HepG2 (cell line): Measurements from ENCODE around the gene ILDR2. TPM values are rescaled to one million over a fixed set of nuclear protein-coding genes. Genes with fewer than 3 reads are reported as not detected.

Experiments
- ATAC-seq: fragments of 200-7000 bp; cut with Tn5 transposase; 3 replicates; pipeline ENCODE4 v1.9.1; 2020; ENCODE audit warnings: mild to moderate bottlenecking, moderate library complexity
- BruUV-seq: library from RNA; stranded (reverse); fragments of 400-500 nt; replicated peaks from 2 replicates; lab custom pipeline; 2021; lab: Mats Ljungman, UMichigan
- CTCF ChIA-PET: fragments of 300-600 bp; formaldehyde crosslinking; extraction: SDS; loops from one replicate; lab custom pipeline; 2021; ENCODE audit warnings: low total read pairs, inconsistent platforms, low intra/inter-chr PET ratio; lab: Yijun Ruan, JAX
- POLR2A ChIA-PET: fragments of 350-600 bp; sonication (Branson Sonifier 250); formaldehyde crosslinking; loops from one replicate; lab custom pipeline; 2020; ENCODE audit warnings: antibody characterized with exemption, inconsistent platforms; lab: Yijun Ruan, JAX
- DNase-seq: peaks from one replicate; pipeline ENCODE4 v3.0.0-alpha.2; 2015; ENCODE audit warnings: low spot score
- FAIRE-seq: peaks from 3 replicates; lab custom pipeline; 2011; peaks lifted over from hg19 to GRCh38; lab: Jason Lieb, UNC
- H2AFZ ChIP-seq: one replicate; pipeline ENCODE4 v1.6.1; 2011; ENCODE audit warnings: low read length, inconsistent platforms
- H3K27ac ChIP-seq: fragments of 300-600 bp; 3 replicates; pipeline ENCODE4 v1.8.0; 2011; ENCODE audit warnings: mixed run types, mild to moderate bottlenecking, mixed read lengths, low read length, inconsistent platforms; ENCODE audit not compliant: insufficient read depth; ENCODE audit errors: extremely low read length
- H3K27me3 ChIP-seq, 2 experiments: fragments of 200-600 bp in 1 of 2; 2 replicates in 1 of 2; 3 replicates in 1 of 2; pipeline versions ENCODE4 v1.6.0 to v1.8.0; 2011; ENCODE audit warnings: low read length in 2 of 2, mild to moderate bottlenecking in 2 of 2, moderate library complexity in 2 of 2, inconsistent platforms in 1 of 2; ENCODE audit not compliant: insufficient read depth in 2 of 2, control insufficient read depth in 1 of 2
- H3K36me3 ChIP-seq, 2 experiments: fragments of 200-600 bp in 1 of 2; replicated peaks in 1 of 2; 2 replicates in 1 of 2; 3 replicates in 1 of 2; pipeline versions ENCODE4 v1.5.1 to v1.8.0; 2011; ENCODE audit warnings: low read length in 2 of 2, inconsistent platforms in 1 of 2; ENCODE audit not compliant: insufficient read depth in 2 of 2, control insufficient read depth in 1 of 2
- H3K4me1 ChIP-seq: 2 replicates; pipeline ENCODE4 v1.5.1; 2012; ENCODE audit warnings: low read length, inconsistent platforms; ENCODE audit not compliant: insufficient read depth
- H3K4me2 ChIP-seq: 2 replicates; pipeline ENCODE4 v1.6.0; 2011; ENCODE audit warnings: low read depth, low read length, inconsistent platforms
- H3K4me3 ChIP-seq, 3 experiments: fragments of 200-600 bp in 1 of 3; sonication (generic), shearing (Covaris generic) in 1 of 3; replicated peaks in 1 of 3; 2 replicates each; pipeline ENCODE4 v1.5.1; 2011 to 2016; ENCODE audit warnings: low read length in 3 of 3, inconsistent platforms in 2 of 3, low read depth in 2 of 3, mild to moderate bottlenecking in 2 of 3, control low read depth in 1 of 3, mixed read lengths in 1 of 3; ENCODE audit not compliant: insufficient read depth in 1 of 3
- H3K79me2 ChIP-seq: one replicate; pipeline ENCODE4 v1.6.1; 2011; ENCODE audit warnings: low read length, inconsistent platforms; ENCODE audit not compliant: insufficient read depth
- H3K9ac ChIP-seq: 2 replicates; pipeline ENCODE4 v1.6.0; 2011; ENCODE audit warnings: mild to moderate bottlenecking, low read depth, low read length, inconsistent platforms; ENCODE audit not compliant: insufficient read depth
- H3K9me3 ChIP-seq: 2 replicates; pipeline ENCODE4 v1.5.1; 2012; ENCODE audit warnings: mild to moderate bottlenecking, low read length
- H4K20me1 ChIP-seq: 2 replicates; pipeline ENCODE4 v1.6.0; 2011; ENCODE audit warnings: inconsistent platforms, mild to moderate bottlenecking, low read length, moderate library complexity; ENCODE audit not compliant: insufficient read depth
- ASH2L ChIP-seq: fragments of 300-600, 200-600 bp; sonication (generic); IDR thresholded peaks from 2 replicates; pipeline ENCODE4 v1.7.0; 2017; ENCODE audit warnings: low read depth, mild to moderate bottlenecking, moderate library complexity, mixed read lengths, low read length; ENCODE audit not compliant: insufficient read length
- CC2D1A ChIP-seq: sonication (generic); formaldehyde crosslinking; IDR thresholded peaks from 2 replicates; pipeline ENCODE4 v1.8.1; 2023; ENCODE audit warnings: mild to moderate bottlenecking, missing genetic modification reagents
- FOXM1 ChIP-seq: sonication (generic); formaldehyde crosslinking; IDR thresholded peaks from 2 replicates; pipeline ENCODE4 v1.5.0; 2020; ENCODE audit warnings: missing genetic modification reagents
- ISL2 ChIP-seq: sonication (generic); formaldehyde crosslinking; IDR thresholded peaks from 2 replicates; pipeline ENCODE4 v1.5.0; 2020; ENCODE audit warnings: missing genetic modification reagents
- RARA ChIP-seq: IDR thresholded peaks from 2 replicates; pipeline ENCODE4 v1.6.1; 2016; ENCODE audit warnings: missing genetic modification reagents, missing compliant biosample characterization
- ZFX ChIP-seq: sonication (generic); formaldehyde crosslinking; IDR thresholded peaks from 2 replicates; pipeline ENCODE4 v1.4.0; 2020; ENCODE audit warnings: mild to moderate bottlenecking, low read depth, missing genetic modification reagents, moderate library complexity
- ZNF260 ChIP-seq: sonication (generic); formaldehyde crosslinking; IDR thresholded peaks from 2 replicates; pipeline ENCODE4 v1.4.0; 2020; ENCODE audit warnings: missing genetic modification reagents, low read depth, mild to moderate bottlenecking, borderline replicate concordance
- ZNF501 ChIP-seq: sonication (generic); formaldehyde crosslinking; IDR thresholded peaks from 2 replicates; pipeline ENCODE4 v1.5.1; 2020; ENCODE audit warnings: mild to moderate bottlenecking, moderate library complexity, missing genetic modification reagents
- WGBS: methylation state at CpG from one replicate; pipeline ENCODE4 v1.1.6; 2017; ENCODE audit warnings: low lambda C conversion rate; 5-methylcytosine and 5-hydroxymethylcytosine counted together
- in situ Hi-C: cut with HindIII; loops from 2 replicates; pipeline ENCODE4 v1.10.0; 2017; ENCODE audit warnings: low pct_unique_long_range_greater_than_20kb; ENCODE audit not compliant: extremely low pct_ligation_motif_present
- intact Hi-C: fragments of 100-400 bp; cut with micrococcal nuclease; formaldehyde crosslinking; loops from one replicate; pipeline ENCODE4 v1.10.0; 2022; ENCODE audit not compliant: unreplicated experiment
- polyA plus RNA-seq, 8 experiments: library from polyadenylated mRNA; depleted of rRNA in 3 of 8; stranded (reverse) in 7 of 8; unstranded in 1 of 8; fragments of >200 nt; fragmentation: Illumina TruSeq in 4 of 8; extraction: Trizol in 4 of 8; gene quantifications; 2 replicates each; pipeline versions ENCODE4 v1.2.1 to v1.2.3, GENCODE V29; 2011 to 2016; ENCODE audit warnings: low read depth in 4 of 8, missing spikeins in 1 of 8, mixed read lengths in 1 of 8; ENCODE audit not compliant: insufficient read depth in 1 of 8
- total RNA-seq, 5 experiments: library from RNA; depleted of rRNA; stranded (reverse); fragments of >200 nt; fragmentation: Illumina TruSeq; extraction: Trizol; gene quantifications; 2 replicates each; pipeline ENCODE4 v1.2.3, GENCODE V29; 2016; ENCODE audit warnings: low read depth in 1 of 5
- TF ChIP-seq, protein P1 (sequence below): sonication (generic); formaldehyde crosslinking; IDR thresholded peaks from 2 replicates; pipeline ENCODE4 v1.5.0; 2020; ENCODE audit warnings: mild to moderate bottlenecking, missing genetic modification reagents, borderline replicate concordance

ILDR2 gene
- total and polyA plus RNA-seq, 2 of the 13 experiments (the other 11 are each of a cell fraction or from before 2014, with no cell fraction given) = 0.04 TPM; not detected in 1

DNA sequence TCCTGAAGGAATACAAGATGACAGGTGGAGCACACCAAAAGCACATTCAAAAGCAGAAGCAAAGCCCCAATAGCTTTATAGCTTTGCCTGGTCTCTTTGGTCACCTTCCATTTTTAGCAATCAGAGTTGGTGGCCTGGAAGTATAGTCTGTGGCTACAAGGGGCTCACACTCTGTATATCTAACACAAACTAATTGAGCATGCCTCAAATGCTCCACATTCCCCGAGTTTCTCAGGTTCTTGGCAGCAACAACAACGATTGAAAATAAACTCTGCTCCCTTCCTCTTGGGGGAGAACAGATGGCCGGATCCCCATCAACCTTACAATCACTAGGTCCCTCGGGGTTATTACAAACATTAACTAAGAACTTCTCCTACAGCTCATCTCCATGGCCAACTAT lies 74.4 kb downstream of the ILDR2 start:
- H3K79me2 ChIP-seq = no peaks in the 10 kb centered on the region
- no peak overlapping the region for H3K9ac ChIP-seq
- CTCF ChIA-PET = no interaction called here
- FAIRE-seq = no peak
- peaks cover 6% of the 10 kb centered on the region for H3K9me3 ChIP-seq
- no peak for DNase-seq
- no peak for ATAC-seq
- no peaks in the 10 kb centered on the region for H3K4me1 ChIP-seq
- H3K36me3 ChIP-seq = no peaks in the 10 kb centered on the region
- WGBS = 0% methylated on average over 4 of the region's 4 CpGs
- BruUV-seq = no TSS peak
- no peak overlapping the region for H3K4me2 ChIP-seq
- POLR2A ChIA-PET = no interaction called here
- H3K27ac ChIP-seq = no peak overlapping the region
- H3K27me3 ChIP-seq = peaks cover 0 to 4% of the 10 kb centered on the region in 2 experiments; a peak in 1 of 5 replicates
- no peak overlapping the region for H2AFZ ChIP-seq
- H3K4me3 ChIP-seq = no peak overlapping the region
- TF ChIP-seq, protein P1, sequence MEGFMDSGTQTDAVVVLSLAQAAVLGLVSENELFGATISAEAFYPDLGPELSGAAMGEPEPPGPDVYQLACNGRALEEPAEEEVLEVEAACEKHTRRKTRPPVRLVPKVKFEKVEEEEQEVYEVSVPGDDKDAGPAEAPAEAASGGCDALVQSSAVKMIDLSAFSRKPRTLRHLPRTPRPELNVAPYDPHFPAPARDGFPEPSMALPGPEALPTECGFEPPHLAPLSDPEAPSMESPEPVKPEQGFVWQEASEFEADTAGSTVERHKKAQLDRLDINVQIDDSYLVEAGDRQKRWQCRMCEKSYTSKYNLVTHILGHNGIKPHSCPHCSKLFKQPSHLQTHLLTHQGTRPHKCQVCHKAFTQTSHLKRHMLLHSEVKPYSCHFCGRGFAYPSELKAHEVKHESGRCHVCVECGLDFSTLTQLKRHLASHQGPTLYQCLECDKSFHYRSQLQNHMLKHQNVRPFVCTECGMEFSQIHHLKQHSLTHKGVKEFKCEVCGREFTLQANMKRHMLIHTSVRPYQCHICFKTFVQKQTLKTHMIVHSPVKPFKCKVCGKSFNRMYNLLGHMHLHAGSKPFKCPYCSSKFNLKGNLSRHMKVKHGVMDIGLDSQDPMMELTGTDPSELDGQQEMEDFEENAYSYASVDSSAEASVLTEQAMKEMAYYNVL (CRISPR knock-in tag) = no peak
- TF ChIP-seq ISL2 (no peak), ZNF501 (no peak), ZNF260 (CRISPR knock-in tag) (no peak)
- no peaks in the 10 kb centered on the region for H4K20me1 ChIP-seq
- intact Hi-C loops = no loop called here
- in situ Hi-C loops = no loop called here

DNA sequence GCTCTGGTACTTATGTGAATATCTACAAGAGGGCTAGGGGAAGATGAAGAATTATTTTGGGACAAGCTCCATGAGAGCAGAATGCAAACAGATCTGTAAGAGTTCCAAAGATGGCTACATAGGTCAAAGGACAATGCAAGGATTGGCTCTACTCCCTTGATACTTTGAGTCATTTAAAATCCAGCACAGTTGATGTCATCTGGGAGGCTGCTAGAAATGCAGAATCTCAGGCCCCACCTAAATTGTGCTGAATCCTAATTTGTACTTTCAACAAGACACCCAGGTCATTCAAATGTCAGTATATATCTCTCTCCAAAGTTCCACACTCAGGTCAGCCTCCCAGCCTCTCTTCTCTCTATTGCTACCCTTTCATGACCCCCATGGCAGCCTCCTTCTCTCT lies 75.6 kb downstream of the ILDR2 start:
- H3K36me3 ChIP-seq = no peaks in the 10 kb centered on the region
- TF ChIP-seq CC2D1A (CRISPR knock-in tag) (no peak), ZFX (CRISPR knock-in tag) (no peak), ASH2L (no peak), RARA (CRISPR knock-in tag) (no peak), FOXM1 (no peak)
- no TSS peak for BruUV-seq
- ChIA-PET CTCF (no interaction called here), POLR2A (no interaction called here)
- DNase-seq (no peak), ATAC-seq (no peak), FAIRE-seq (no peak)
- no peaks in the 10 kb centered on the region for H3K79me2 ChIP-seq
- peaks cover 0 to 4% of the 10 kb centered on the region in 2 experiments; a peak in 1 of 5 replicates for H3K27me3 ChIP-seq
- H2AFZ ChIP-seq = no peak overlapping the region
- no peak overlapping the region for H3K4me2 ChIP-seq
- H3K27ac ChIP-seq = no peak overlapping the region
- H3K9ac ChIP-seq = no peak overlapping the region
- H3K4me1 ChIP-seq = no peaks in the 10 kb centered on the region
- in situ Hi-C loops = no loop called here
- H4K20me1 ChIP-seq = no peaks in the 10 kb centered on the region
- H3K4me3 ChIP-seq = no peak overlapping the region
- intact Hi-C loops = no loop called here
- H3K9me3 ChIP-seq = peaks cover 6% of the 10 kb centered on the region
